A549 (cell line): ENCODE results near the gene CCSAP. TPM values are rescaled to one million over a fixed set of nuclear protein-coding genes. Genes with fewer than 3 reads are reported as not detected.
"Not testable (repeated sequence)": the region's sequence is repeated elsewhere in the genome, so short reads cannot be mapped to it uniquely, and the experiment has no call there.

Source experiments
- ATAC-seq, 2 experiments: fragments of 200-7000 bp in 1 of 2; fragments of >200 bp in 1 of 2; cut with Nextera tagmentation in 1 of 2; cut with Tn5 transposase in 1 of 2; 3 replicates each; pipeline versions ENCODE4 v1.8.0 to v1.9.1; 2018 to 2020; ENCODE audit warnings: mild to moderate bottlenecking in 1 of 2, moderate library complexity in 1 of 2
- CTCF ChIA-PET: fragments of 300-600 bp; sonication (Branson Sonifier 250); formaldehyde crosslinking; extraction: SDS; loops from one replicate; lab custom pipeline; 2021; ENCODE audit warnings: antibody characterized with exemption, inconsistent platforms; lab: Yijun Ruan, JAX
- POLR2A ChIA-PET: fragments of 350-600 bp; formaldehyde crosslinking; extraction: SDS; loops from one replicate; lab custom pipeline; 2021; ENCODE audit warnings: antibody characterized with exemption, inconsistent platforms; lab: Yijun Ruan, JAX
- DNase-seq, 2 experiments: peaks; one replicate each; pipeline versions ENCODE4 v3.0.0 to v3.0.0-alpha.2; 2011 to 2016; ENCODE audit warnings: low read depth in 1 of 2, low spot score in 1 of 2
- FAIRE-seq: peaks from 2 replicates; lab custom pipeline; 2011; peaks lifted over from hg19 to GRCh38; lab: Jason Lieb, UNC
- H3K27ac ChIP-seq, 2 experiments: fragments of >200 bp; sonication (Bioruptor Twin); formaldehyde crosslinking; 3 replicates each; pipeline ENCODE4 v1.5.1; 2016 to 2017
- H3K4me1 ChIP-seq: fragments of >200 bp; sonication (Bioruptor Twin); formaldehyde crosslinking; 3 replicates; pipeline ENCODE4 v1.6.1; 2016
- H3K4me2 ChIP-seq: fragments of >200 bp; sonication (Bioruptor Twin); formaldehyde crosslinking; 3 replicates; pipeline ENCODE4 v1.6.1; 2016
- H3K4me3 ChIP-seq: fragments of >200 bp; sonication (Bioruptor Twin); formaldehyde crosslinking; 3 replicates; pipeline ENCODE4 v1.5.1; 2016
- H3K9me3 ChIP-seq: fragments of >200 bp; sonication (Bioruptor Twin); formaldehyde crosslinking; 3 replicates; pipeline ENCODE4 v1.6.1; 2016
- CBX2 ChIP-seq: fragments of 200-600 bp; sonication (generic); IDR thresholded peaks from 2 replicates; pipeline ENCODE4 v1.6.1; 2016; ENCODE audit warnings: low read depth, mild to moderate bottlenecking, borderline replicate concordance
- EHMT2 ChIP-seq: fragments of 200-600 bp; sonication (generic); IDR thresholded peaks from 2 replicates; pipeline ENCODE4 v1.6.1; 2016; ENCODE audit warnings: antibody characterized with exemption, low read depth, mild to moderate bottlenecking, moderate library complexity
- ESRRA ChIP-seq: fragments of 150-350 bp; IDR thresholded peaks from 2 replicates; pipeline ENCODE4 v1.6.1; 2014; ENCODE audit warnings: mild to moderate bottlenecking, low read length, borderline replicate concordance
- FOSB ChIP-seq: fragments of 250-450 bp; sonication (Bioruptor Pico); IDR thresholded peaks from 2 replicates; pipeline ENCODE4 v1.5.0; 2020; ENCODE audit warnings: mild to moderate bottlenecking, moderate library complexity
- FOSL2 ChIP-seq, 2 experiments: fragments of 450-650 bp in 1 of 2; fragments of >200 bp in 1 of 2; sonication (Bioruptor Twin) in 1 of 2; formaldehyde crosslinking; IDR thresholded peaks; 2 replicates each; pipeline versions ENCODE4 v1.5.0 to v1.6.1; 2016 to 2020; ENCODE audit warnings: mild to moderate bottlenecking in 1 of 2, moderate library complexity in 1 of 2
- FOXS1 ChIP-seq: fragments of 250-450 bp; sonication (Bioruptor Pico); IDR thresholded peaks from 2 replicates; pipeline ENCODE4 v1.5.0; 2020; ENCODE audit warnings: mild to moderate bottlenecking, moderate library complexity
- HEYL ChIP-seq: fragments of 250-450 bp; sonication (Bioruptor Pico); IDR thresholded peaks from 2 replicates; pipeline ENCODE4 v1.8.0; 2021; ENCODE audit warnings: mild to moderate bottlenecking, moderate library complexity
- MAZ ChIP-seq: fragments of 150-350 bp; IDR thresholded peaks from 2 replicates; pipeline ENCODE4 v1.6.1; 2014; ENCODE audit warnings: antibody characterized with exemption, low read depth, low read length, borderline replicate concordance
- NPAS2 ChIP-seq: fragments of 250-450 bp; sonication (Bioruptor Pico); IDR thresholded peaks from 2 replicates; pipeline ENCODE4 v1.8.0; 2022; ENCODE audit warnings: mild to moderate bottlenecking, moderate library complexity, borderline replicate concordance
- NR3C1 ChIP-seq: fragments of >200 bp; sonication (Bioruptor Twin); formaldehyde crosslinking; IDR thresholded peaks from 3 replicates; pipeline ENCODE4 v1.6.1; 2017
- SMC3 ChIP-seq: fragments of >200 bp; sonication (Bioruptor Twin); formaldehyde crosslinking; IDR thresholded peaks from 3 replicates; pipeline ENCODE4 v1.6.1; 2018; ENCODE audit warnings: inconsistent platforms
- SREBF2 ChIP-seq: fragments of 450-650 bp; IDR thresholded peaks from 2 replicates; pipeline ENCODE4 v1.6.1; 2014; ENCODE audit warnings: mild to moderate bottlenecking, moderate library complexity
- ZC3H11A ChIP-seq: fragments of 450-650 bp; IDR thresholded peaks from 2 replicates; pipeline ENCODE4 v1.6.1; 2014; ENCODE audit warnings: antibody characterized with exemption, mild to moderate bottlenecking
- ZNF302 ChIP-seq: fragments of 250-450 bp; sonication (Bioruptor Pico); IDR thresholded peaks from 2 replicates; pipeline ENCODE4 v1.9.0; 2021; ENCODE audit warnings: inconsistent platforms, mild to moderate bottlenecking, moderate library complexity
- ZSCAN20 ChIP-seq: fragments of 250-450 bp; sonication (Bioruptor Pico); IDR thresholded peaks from 2 replicates; pipeline ENCODE4 v1.8.0; 2022; ENCODE audit warnings: mild to moderate bottlenecking, moderate library complexity
- WGBS: methylation state at CpG from one replicate; pipeline ENCODE4 v1.1.6; 2017; ENCODE audit errors: missing lambda C conversion rate; 5-methylcytosine and 5-hydroxymethylcytosine counted together
- polyA plus RNA-seq, 4 experiments: library from polyadenylated mRNA; depleted of rRNA in 3 of 4; stranded (reverse); fragments of >200 nt; fragmentation: RNase III in 1 of 4; extraction: RNeasy Plus Mini Kit Qiagen cat#74134 plus additional on column Dnase treatment in 1 of 4; gene quantifications; 2 replicates in 3 of 4; 3 replicates in 1 of 4; pipeline ENCODE4 v1.2.3, GENCODE V29; 2011 to 2017
- TF ChIP-seq, protein P1 (sequence below): fragments of 250-450 bp; sonication (Bioruptor Pico); IDR thresholded peaks from 2 replicates; pipeline ENCODE4 v1.5.0; 2021; ENCODE audit warnings: mild to moderate bottlenecking, moderate library complexity, borderline replicate concordance
- TF ChIP-seq, protein P2 (sequence below): fragments of >200 bp; sonication (Bioruptor Twin); formaldehyde crosslinking; IDR thresholded peaks from 3 replicates; pipeline ENCODE4 v1.6.1; 2016

The CCSAP gene
- polyA plus RNA-seq, 2 of the 4 experiments (the other 2 are of a cell fraction): 6.4 to 9.1 TPM

DNA sequence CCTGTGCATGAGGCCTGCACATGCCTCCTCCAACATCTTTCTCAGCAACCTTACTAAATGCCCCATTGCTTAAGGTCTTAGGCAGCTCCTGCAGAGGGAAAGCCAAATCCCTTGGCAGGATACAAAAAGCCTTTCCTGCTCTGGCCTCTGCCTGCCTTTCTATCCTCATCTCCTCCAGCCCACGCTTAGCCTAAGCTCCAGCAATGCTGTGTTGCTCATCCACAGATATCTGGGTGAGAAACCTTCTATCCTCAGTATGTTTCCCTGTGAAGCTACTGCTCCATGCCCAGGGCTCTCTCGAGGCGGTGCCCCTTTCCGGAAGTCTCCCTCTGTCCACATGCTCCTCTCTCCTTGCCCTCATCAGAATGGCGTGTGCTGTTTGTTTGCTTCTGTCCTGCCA is 37.0 kb upstream of the CCSAP start:
- Histone ChIP-seq H3K27ac (no peak overlapping the region), H3K9me3 (no peaks in the 10 kb centered on the region), H3K4me1 (0 out of 3 replicates have a peak, but pooled peaks cover 4% of the 10 kb centered on the region), H3K4me2 (no peak overlapping the region), H3K4me3 (no peak overlapping the region)
- ATAC-seq: peak in 1 of 2 experiments; percentile 21; a peak in 1 of 6 replicates
- TF ChIP-seq ZNF302 (CRISPR knock-in tag) (no peak), NR3C1 (no peak)
- no peak for DNase-seq
- FAIRE-seq: no peak
- 79% methylated on average over 5 of the region's 5 CpGs for WGBS
- CTCF ChIA-PET: no interaction called here
- POLR2A ChIA-PET: no interaction called here

- 69% methylated on average over 7 of the region's 7 CpGs for WGBS
- Histone ChIP-seq H3K4me2 (no peak overlapping the region), H3K27ac (no peak overlapping the region), H3K9me3 (no peaks in the 10 kb centered on the region), H3K4me3 (no peak overlapping the region), H3K4me1 (0 out of 3 replicates have a peak, but pooled peaks cover 4% of the 10 kb centered on the region)
- TF ChIP-seq SMC3 (no peak), HEYL (CRISPR knock-in tag) (no peak), MAZ (no peak), EHMT2 (no peak), CBX2 (no peak)
- POLR2A ChIA-PET: no interaction called here
- CTCF ChIA-PET: interaction anchor here (0.6 kb wide), 1 partner anchor 618 kb away, joined by 4 read pairs; no protein-coding TSS in a partner anchor
- ATAC-seq (peak; percentile 79 to 80), FAIRE-seq (peak; percentile 56), DNase-seq (peak in 1 of 2 experiments; percentile 13)
Measured at GRCh38 chr1:229378586-229379367, 35.9 kb upstream of the CCSAP start.

DNA sequence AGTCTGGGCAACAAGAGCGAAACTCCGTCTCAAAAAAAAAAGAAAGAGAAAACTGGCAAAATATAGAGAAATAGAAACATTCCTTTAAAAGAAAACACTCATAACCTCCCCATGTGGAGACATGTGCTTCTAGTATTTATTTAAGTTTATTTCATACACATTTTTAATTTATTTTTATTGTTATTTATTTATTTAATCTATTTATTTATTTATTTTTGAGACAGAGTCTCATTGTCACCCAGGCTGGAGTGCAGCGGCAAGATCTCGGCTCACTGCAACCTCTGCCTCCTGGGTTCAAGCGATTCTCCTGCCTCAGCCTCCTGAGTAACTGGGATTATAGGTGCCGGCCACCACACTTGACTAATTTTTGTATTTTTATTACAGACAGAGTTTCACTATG is 35.2 kb upstream of the CCSAP start:
- H3K4me1 ChIP-seq, FAIRE-seq, ATAC-seq, CTCF ChIA-PET, DNase-seq, H3K27ac ChIP-seq, POLR2A ChIA-PET, H3K9me3 ChIP-seq, H3K4me3 ChIP-seq, H3K4me2 ChIP-seq: not testable (repeated sequence)
- WGBS: 95% methylated on average over 6 of the region's 6 CpGs
- peak; percentile 21; the same call in 1 of the 2 replicates for TF ChIP-seq ZC3H11A

- WGBS: 83% methylated on average over 10 of the region's 10 CpGs
- ChIA-PET CTCF (no interaction called here), POLR2A (no interaction called here)
- no peak for TF ChIP-seq SREBF2
- TF ChIP-seq NR3C1: no peak
- no peak for TF ChIP-seq NPAS2
- no peak for TF ChIP-seq ZSCAN20
- TF ChIP-seq, protein P1, sequence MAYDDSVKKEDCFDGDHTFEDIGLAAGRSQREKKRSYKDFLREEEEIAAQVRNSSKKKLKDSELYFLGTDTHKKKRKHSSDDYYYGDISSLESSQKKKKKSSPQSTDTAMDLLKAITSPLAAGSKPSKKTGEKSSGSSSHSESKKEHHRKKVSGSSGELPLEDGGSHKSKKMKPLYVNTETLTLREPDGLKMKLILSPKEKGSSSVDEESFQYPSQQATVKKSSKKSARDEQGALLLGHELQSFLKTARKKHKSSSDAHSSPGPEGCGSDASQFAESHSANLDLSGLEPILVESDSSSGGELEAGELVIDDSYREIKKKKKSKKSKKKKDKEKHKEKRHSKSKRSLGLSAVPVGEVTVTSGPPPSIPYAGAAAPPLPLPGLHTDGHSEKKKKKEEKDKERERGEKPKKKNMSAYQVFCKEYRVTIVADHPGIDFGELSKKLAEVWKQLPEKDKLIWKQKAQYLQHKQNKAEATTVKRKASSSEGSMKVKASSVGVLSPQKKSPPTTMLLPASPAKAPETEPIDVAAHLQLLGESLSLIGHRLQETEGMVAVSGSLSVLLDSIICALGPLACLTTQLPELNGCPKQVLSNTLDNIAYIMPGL (CRISPR knock-in tag): no peak
- TF ChIP-seq FOSB (CRISPR knock-in tag): no peak
- no peak for TF ChIP-seq SMC3
- no peak for TF ChIP-seq FOXS1
- no peak for TF ChIP-seq ESRRA
- no peak for TF ChIP-seq FOSL2 (IDR thresholded peaks at IDR 0.05)
- TF ChIP-seq FOSL2 (CRISPR knock-in tag; IDR thresholded peaks at IDR 0.05): no peak
- TF ChIP-seq, protein P2, sequence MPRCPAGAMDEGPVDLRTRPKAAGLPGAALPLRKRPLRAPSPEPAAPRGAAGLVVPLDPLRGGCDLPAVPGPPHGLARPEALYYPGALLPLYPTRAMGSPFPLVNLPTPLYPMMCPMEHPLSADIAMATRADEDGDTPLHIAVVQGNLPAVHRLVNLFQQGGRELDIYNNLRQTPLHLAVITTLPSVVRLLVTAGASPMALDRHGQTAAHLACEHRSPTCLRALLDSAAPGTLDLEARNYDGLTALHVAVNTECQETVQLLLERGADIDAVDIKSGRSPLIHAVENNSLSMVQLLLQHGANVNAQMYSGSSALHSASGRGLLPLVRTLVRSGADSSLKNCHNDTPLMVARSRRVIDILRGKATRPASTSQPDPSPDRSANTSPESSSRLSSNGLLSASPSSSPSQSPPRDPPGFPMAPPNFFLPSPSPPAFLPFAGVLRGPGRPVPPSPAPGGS: no peak
- Histone ChIP-seq H3K27ac (no peak overlapping the region), H3K4me1 (0 out of 3 replicates have a peak, but pooled peaks cover 4% of the 10 kb centered on the region), H3K9me3 (no peaks in the 10 kb centered on the region), H3K4me3 (no peak overlapping the region), H3K4me2 (no peak overlapping the region)
- no peak for ATAC-seq
- FAIRE-seq: no peak
- DNase-seq: no peak
Measured at GRCh38 chr1:229377429-229377828, 34.6 kb upstream of the CCSAP start.
